ENCODE data around the gene SVOPL.

- TF ChIP-seq CTCF (IDR thresholded peaks at IDR 0.05; ENCODE audit: low read length) (no peak), EZH2 (optimal IDR thresholded peaks at IDR 0.05; ENCODE audit: low read depth, low read length) (no peak), EZH2phosphoT487 (IDR thresholded peaks at IDR 0.05; ENCODE audit: low read length) (no peak)
Observed at GRCh38 chr7:138729444-138729843, 28.3 kb upstream of the SVOPL start.

Measured in MM.1S (cell line).